Mammary microvascular endothelial cell (primary cell): ENCODE results near the gene ZNF408. TPM values are rescaled to one million over a fixed set of nuclear protein-coding genes. Genes with fewer than 3 reads are reported as not detected.

Experiments
- total RNA-seq: library from RNA; depleted of rRNA; stranded (reverse); fragments of >200 nt; gene quantifications from 2 replicates; pipeline ENCODE4 v1.2.3, GENCODE V29; 2015

ZNF408 gene
- total RNA-seq: 7.8 and 11.9 TPM in 2 replicates

GRCh38 chr11:46700241-46701077, at the start of gene ZNF408, which contains the start of gene ARHGAP1:
Gene ZNF408 (plus strand): TSS chr11:46701031. CDS start chr11:46701048, 17 bp downstream.
Gene ARHGAP1 (minus strand): TSS chr11:46700619. CDS start chr11:46696107, 4,512 bp downstream.

GRCh38 chr11:46719048-46719542, 18.3 kb downstream of the ZNF408 start, which contains the start of gene F2:
Gene F2 (plus strand): TSS chr11:46719213. CDS start chr11:46719236, 23 bp downstream.

Other genes starting within 250 kb of the ZNF408 start
- gene AMBRA1, start 107.0 kb upstream of the ZNF408 start, total RNA-seq: 24.6 and 30.0 TPM in 2 replicates
- 3.7 and 4.0 TPM in 2 replicates for gene HARBI1, start 83.8 kb upstream of the ZNF408 start, total RNA-seq
- 82.8 and 91.6 TPM in 2 replicates for gene ATG13, start 83.5 kb upstream of the ZNF408 start, total RNA-seq
- 41.7 and 49.2 TPM in 2 replicates for gene ARHGAP1, start 412 bp upstream of the ZNF408 start, total RNA-seq
- gene F2, start 18.2 kb downstream of the ZNF408 start, total RNA-seq: 0.10 TPM in 1 of 2 replicates, not detected in the other
- 67.6 and 68.1 TPM in 2 replicates for gene CKAP5, start 145.2 kb downstream of the ZNF408 start, total RNA-seq
- gene LRP4, start 217.5 kb downstream of the ZNF408 start, total RNA-seq: 0.05 and 0.13 TPM in 2 replicates
- gene CSTPP1, start 235.7 kb downstream of the ZNF408 start, total RNA-seq: 17.3 and 22.5 TPM in 2 replicates